ENCODE results near the gene CCDC141. TPM values are rescaled to one million over a fixed set of nuclear protein-coding genes. Genes with fewer than 3 reads are reported as not detected.

CCDC141 gene
- total and polyA plus RNA-seq, 2 experiments from 2014 or later, result 11.7 to 13.4 TPM

- Histone ChIP-seq H3K36me3 (ENCODE audit: insufficient read depth) (no peaks in the 10 kb centered on the region), H3K79me2 (replicated peaks; ENCODE audit: insufficient read depth) (no peaks in the 10 kb centered on the region), H3K4me2 (no peak overlapping the region), H4K20me1 (replicated peaks; ENCODE audit: insufficient read depth) (no peaks in the 10 kb centered on the region), H3K27me3 (ENCODE audit: insufficient read depth) (no peaks in the 10 kb centered on the region), H2AFZ (no peak overlapping the region), H3K27ac (ENCODE audit: low read depth) (no peak overlapping the region), H3F3A (replicated peaks; ENCODE audit: low read depth) (no peaks in the 10 kb centered on the region), H3K4me3 (no peak overlapping the region), H3K9me2 (ENCODE audit: insufficient read depth) (no peaks in the 10 kb centered on the region), H3K4me1 (ENCODE audit: insufficient read depth) (no peaks in the 10 kb centered on the region)
- no peak for TF ChIP-seq POLR2AphosphoS5 (IDR thresholded peaks at IDR 0.05; ENCODE audit: low read depth)
- TF ChIP-seq ZNF331 (CRISPR knock-in tag; IDR thresholded peaks at IDR 0.05; ENCODE audit: low read depth), result no peak
- no peak for TF ChIP-seq ZNF462 (CRISPR knock-in tag; IDR thresholded peaks at IDR 0.05)
- TF ChIP-seq STAT1 (IDR thresholded peaks at IDR 0.05; ENCODE audit: unreplicated experiment), result no peak
- no peak for TF ChIP-seq REST (IDR thresholded peaks at IDR 0.05; ENCODE audit: unreplicated experiment)
- TF ChIP-seq EZH2 (IDR thresholded peaks at IDR 0.05; ENCODE audit: low read depth, unreplicated experiment), result no peak
- TF ChIP-seq ETS1 (IDR thresholded peaks at IDR 0.05), result no peak
- no peak for TF ChIP-seq CTCF (conservative IDR thresholded peaks at IDR 0.05; ENCODE audit: low read depth in 2 of 2)
- no peak for TF ChIP-seq JUNB (IDR thresholded peaks at IDR 0.05; ENCODE audit: unreplicated experiment)
- TF ChIP-seq NANOG (IDR thresholded peaks at IDR 0.05; ENCODE audit: borderline replicate concordance), result no peak
- TF ChIP-seq CREB1 (CRISPR knock-in tag; IDR thresholded peaks at IDR 0.05; ENCODE audit: low read depth), result no peak
- no peak for TF ChIP-seq ZNF114 (CRISPR knock-in tag; IDR thresholded peaks at IDR 0.05)
- TF ChIP-seq EZH2phosphoT487 (IDR thresholded peaks at IDR 0.05; ENCODE audit: unreplicated experiment), result no peak
- Mint-ChIP-seq H3K27ac (no peak overlapping the region), H3K27me3 (ENCODE audit: insufficient read depth, low read depth, poor library complexity) (peaks cover 1% of the 10 kb centered on the region), H3K9me3 (no peaks in the 10 kb centered on the region), H3K4me1 (peaks cover 8% of the 10 kb centered on the region; the same call in 2 of the 3 replicates), H3K4me3 (no peak overlapping the region), H3K36me3 (ENCODE audit: low read depth) (no peaks in the 10 kb centered on the region; the same call in 1 of the 3 replicates)
- no peak for DNase-seq (ENCODE audit: low spot score)
- no peak for ATAC-seq
Observed at GRCh38 chr2:178882666-178883440, 167.1 kb downstream of the CCDC141 start.

Data from GM23338 (cell line).